Measurements from ENCODE around the gene MYO6.

DNA sequence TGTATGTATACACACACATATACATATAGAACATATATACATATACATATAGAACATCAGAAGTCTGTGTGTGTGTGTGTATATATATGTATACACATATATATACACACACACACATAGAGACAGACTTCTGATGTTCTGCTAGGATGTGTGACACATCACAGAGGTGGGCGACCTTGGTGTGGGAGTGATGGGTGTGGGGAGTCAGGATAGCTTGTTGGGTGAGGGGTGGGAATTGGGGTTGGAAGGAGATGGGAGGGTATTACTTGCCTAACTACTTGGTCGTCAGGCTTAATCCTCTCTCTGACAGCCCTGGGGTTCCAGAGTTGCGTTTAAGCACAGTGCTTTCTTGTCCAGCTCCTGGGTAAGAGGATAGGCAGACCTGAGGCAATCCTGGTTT is 8.3 kb downstream of the MYO6 start:
- TF ChIP-seq, protein P1, sequence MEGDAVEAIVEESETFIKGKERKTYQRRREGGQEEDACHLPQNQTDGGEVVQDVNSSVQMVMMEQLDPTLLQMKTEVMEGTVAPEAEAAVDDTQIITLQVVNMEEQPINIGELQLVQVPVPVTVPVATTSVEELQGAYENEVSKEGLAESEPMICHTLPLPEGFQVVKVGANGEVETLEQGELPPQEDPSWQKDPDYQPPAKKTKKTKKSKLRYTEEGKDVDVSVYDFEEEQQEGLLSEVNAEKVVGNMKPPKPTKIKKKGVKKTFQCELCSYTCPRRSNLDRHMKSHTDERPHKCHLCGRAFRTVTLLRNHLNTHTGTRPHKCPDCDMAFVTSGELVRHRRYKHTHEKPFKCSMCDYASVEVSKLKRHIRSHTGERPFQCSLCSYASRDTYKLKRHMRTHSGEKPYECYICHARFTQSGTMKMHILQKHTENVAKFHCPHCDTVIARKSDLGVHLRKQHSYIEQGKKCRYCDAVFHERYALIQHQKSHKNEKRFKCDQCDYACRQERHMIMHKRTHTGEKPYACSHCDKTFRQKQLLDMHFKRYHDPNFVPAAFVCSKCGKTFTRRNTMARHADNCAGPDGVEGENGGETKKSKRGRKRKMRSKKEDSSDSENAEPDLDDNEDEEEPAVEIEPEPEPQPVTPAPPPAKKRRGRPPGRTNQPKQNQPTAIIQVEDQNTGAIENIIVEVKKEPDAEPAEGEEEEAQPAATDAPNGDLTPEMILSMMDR (IDR thresholded peaks at IDR 0.05), result no peak
- TF ChIP-seq EP300 (IDR thresholded peaks at IDR 0.05; ENCODE audit: low read depth) (no peak), POLR2AphosphoS5 (IDR thresholded peaks at IDR 0.05) (no peak), POLR2A (IDR thresholded peaks at IDR 0.05) (no peak)
